PC-3 (cell line): ENCODE measurements around the gene JMJD4.

Experiments used
- CTCF ChIP-seq: fragments of 300-600 bp; sonication (generic); conservative IDR thresholded peaks from 2 replicates; pipeline ENCODE4 v1.5.1; 2017; ENCODE audit warnings: antibody characterized with exemption, low read depth, mild to moderate bottlenecking, low read length
- EZH2 ChIP-seq: fragments of 300-600 bp; sonication (generic); IDR thresholded peaks from one replicate; pipeline ENCODE4 v1.6.1; 2017; ENCODE audit warnings: antibody characterized with exemption, mild to moderate bottlenecking, low read length; ENCODE audit not compliant: unreplicated experiment
- EZH2phosphoT487 ChIP-seq: fragments of 300-600 bp; sonication (generic); IDR thresholded peaks from 2 replicates; pipeline ENCODE4 v1.6.1; 2018; ENCODE audit warnings: mild to moderate bottlenecking, antibody characterized with exemption, low read length, borderline replicate concordance

GRCh38 chr1:227765261-227766014 is 30.3 kb upstream of the JMJD4 start:
- TF ChIP-seq EZH2phosphoT487, result no peak
- no peak for TF ChIP-seq CTCF
- no peak for TF ChIP-seq EZH2
